Measurements from ENCODE around the gene APBA2. TPM values are rescaled to one million over a fixed set of nuclear protein-coding genes. Genes with fewer than 3 reads are reported as not detected.
"Not testable (repeated sequence)": the region's sequence is repeated elsewhere in the genome, so short reads cannot be mapped to it uniquely, and the experiment has no call there.

The APBA2 gene
- total RNA-seq, 4 donors from 2014 or later, result 1.3 to 7.0 (median 2.4) TPM

DNA sequence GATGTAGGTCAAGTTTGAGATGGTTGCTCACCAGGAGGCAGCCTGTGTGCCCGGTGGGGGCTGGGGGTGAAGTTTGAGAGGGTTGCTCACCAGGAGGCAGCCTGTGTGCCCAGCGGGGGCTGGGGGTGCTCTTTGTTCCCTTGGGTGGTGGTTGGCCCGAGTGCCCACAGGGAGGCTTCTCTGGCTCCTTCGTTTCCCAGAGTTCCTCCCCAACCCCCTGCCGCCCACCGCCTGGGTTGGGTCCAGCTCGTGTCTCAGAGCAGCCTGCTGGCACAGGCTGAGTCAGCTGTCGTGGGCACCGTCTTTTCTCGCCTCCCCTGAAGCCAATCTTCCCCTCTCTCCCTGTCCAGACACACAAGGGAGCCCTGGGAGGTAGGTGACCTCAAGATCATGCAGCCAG is 3.1 kb downstream of the APBA2 start:
- Histone ChIP-seq H3K9me3 (no peaks in the 10 kb centered on the region), H3K36me3 (no peaks in the 10 kb centered on the region), H3K27me3 (peaks cover 47% of the 10 kb centered on the region), H3K4me3 (no peak overlapping the region), H3K4me1 (peaks cover 19% of the 10 kb centered on the region), H3K27ac (no peak overlapping the region)
- WGBS, result 60% methylated on average over 7 of the region's 10 CpGs
- DNase-seq (ENCODE audit: low spot score in 2 of 2), result no peak
- TF ChIP-seq EP300 (IDR thresholded peaks at IDR 0.05) (no peak), POLR2A (IDR thresholded peaks at IDR 0.05) (no peak), POLR2AphosphoS5 (IDR thresholded peaks at IDR 0.05) (no peak)
- TF ChIP-seq, protein P1, sequence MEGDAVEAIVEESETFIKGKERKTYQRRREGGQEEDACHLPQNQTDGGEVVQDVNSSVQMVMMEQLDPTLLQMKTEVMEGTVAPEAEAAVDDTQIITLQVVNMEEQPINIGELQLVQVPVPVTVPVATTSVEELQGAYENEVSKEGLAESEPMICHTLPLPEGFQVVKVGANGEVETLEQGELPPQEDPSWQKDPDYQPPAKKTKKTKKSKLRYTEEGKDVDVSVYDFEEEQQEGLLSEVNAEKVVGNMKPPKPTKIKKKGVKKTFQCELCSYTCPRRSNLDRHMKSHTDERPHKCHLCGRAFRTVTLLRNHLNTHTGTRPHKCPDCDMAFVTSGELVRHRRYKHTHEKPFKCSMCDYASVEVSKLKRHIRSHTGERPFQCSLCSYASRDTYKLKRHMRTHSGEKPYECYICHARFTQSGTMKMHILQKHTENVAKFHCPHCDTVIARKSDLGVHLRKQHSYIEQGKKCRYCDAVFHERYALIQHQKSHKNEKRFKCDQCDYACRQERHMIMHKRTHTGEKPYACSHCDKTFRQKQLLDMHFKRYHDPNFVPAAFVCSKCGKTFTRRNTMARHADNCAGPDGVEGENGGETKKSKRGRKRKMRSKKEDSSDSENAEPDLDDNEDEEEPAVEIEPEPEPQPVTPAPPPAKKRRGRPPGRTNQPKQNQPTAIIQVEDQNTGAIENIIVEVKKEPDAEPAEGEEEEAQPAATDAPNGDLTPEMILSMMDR (IDR thresholded peaks at IDR 0.05), result no peak

DNA sequence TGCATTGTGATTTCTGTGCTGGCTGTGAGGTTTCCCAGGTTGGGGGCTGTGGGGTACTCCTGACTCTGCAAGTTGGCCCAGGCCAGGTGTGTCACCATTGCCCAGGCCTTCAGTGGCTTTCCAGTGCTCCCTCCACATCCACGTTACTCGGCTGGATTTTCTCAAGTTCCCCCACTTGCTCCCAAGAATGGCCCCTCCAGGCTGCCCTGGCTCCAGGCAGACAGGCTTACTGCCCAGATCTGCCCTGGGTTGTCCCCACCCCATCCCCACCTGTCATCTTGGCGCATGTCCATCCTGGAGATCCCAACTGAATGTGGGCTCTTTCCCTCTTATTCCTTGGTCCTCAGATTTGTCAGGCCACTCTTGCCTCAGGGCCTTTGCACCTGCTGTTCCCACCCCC is 3.6 kb downstream of the APBA2 start:
- TF ChIP-seq EP300 (IDR thresholded peaks at IDR 0.05) (no peak), POLR2AphosphoS5 (IDR thresholded peaks at IDR 0.05) (no peak)
- TF ChIP-seq, protein P1 (IDR thresholded peaks at IDR 0.05), result no peak

DNA sequence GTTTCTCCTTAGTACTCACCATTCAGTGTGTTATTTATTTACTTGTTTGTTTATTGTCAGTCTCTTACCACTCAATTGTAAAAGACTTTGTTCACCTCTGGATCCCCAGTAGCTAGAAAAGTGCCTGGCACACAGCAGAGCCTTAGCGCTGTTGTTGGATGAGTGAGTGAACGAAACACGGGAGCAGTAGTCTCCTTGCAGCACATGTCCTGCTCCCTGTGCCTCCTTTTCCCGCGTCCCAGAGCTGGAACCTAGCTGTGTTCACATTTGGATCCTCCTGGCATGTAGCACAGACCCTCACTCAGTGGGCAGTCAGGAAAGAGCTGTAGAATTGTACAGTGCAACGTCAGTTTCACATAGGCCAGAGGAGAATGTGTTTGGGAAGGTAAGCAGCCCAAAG is 4.1 kb downstream of the APBA2 start:
- peaks cover 19% of the 10 kb centered on the region for H3K4me1 ChIP-seq
- H3K9me3 ChIP-seq; H3K36me3 ChIP-seq; H3K27ac ChIP-seq; H3K4me3 ChIP-seq; DNase-seq (ENCODE audit: low spot score in 2 of 2): not testable (repeated sequence)
- WGBS, result 93% methylated on average over 6 of the region's 6 CpGs
- H3K27me3 ChIP-seq, result peaks cover 43% of the 10 kb centered on the region

More for the DNA sequence above, 3.6 kb downstream of the APBA2 start:
- Histone ChIP-seq H3K27ac (no peak overlapping the region), H3K4me3 (no peak overlapping the region), H3K27me3 (peaks cover 47% of the 10 kb centered on the region), H3K36me3 (no peaks in the 10 kb centered on the region), H3K9me3 (no peaks in the 10 kb centered on the region), H3K4me1 (peaks cover 19% of the 10 kb centered on the region)
- DNase-seq (ENCODE audit: low spot score in 2 of 2), result no peak
- WGBS, result 88% methylated on average over 3 of the region's 3 CpGs

DNA sequence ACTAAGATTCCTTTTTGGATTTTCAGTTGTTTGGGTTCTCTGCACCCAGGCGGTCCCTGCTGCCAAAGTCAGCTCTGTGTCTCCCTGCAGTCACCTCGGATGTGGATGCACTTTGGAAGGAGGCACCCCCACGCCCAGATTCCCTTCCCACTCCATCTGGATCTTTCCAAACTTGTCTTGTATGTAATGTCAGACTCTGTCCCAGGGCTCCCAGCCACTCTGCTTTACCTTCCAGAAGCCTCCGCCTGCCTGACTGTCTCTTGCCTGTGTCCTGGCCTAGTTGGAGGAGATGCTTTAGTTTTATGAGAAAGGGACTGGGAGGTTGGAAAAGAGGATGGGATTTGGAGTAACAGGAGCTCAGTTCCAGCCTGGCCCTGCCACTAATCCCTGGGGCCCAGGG is 4.5 kb downstream of the APBA2 start:
- H3K4me3 ChIP-seq; H3K27ac ChIP-seq; H3K9me3 ChIP-seq; DNase-seq (ENCODE audit: low spot score in 2 of 2); H3K36me3 ChIP-seq: not testable (repeated sequence)
- 80% methylated on average over 4 of the region's 4 CpGs for WGBS
- Histone ChIP-seq H3K4me1 (peaks cover 16% of the 10 kb centered on the region), H3K27me3 (peaks cover 41% of the 10 kb centered on the region)

- DNase-seq (ENCODE audit: low spot score in 2 of 2), result no peak
- Histone ChIP-seq H3K9me3 (no peaks in the 10 kb centered on the region), H3K36me3 (no peaks in the 10 kb centered on the region), H3K4me1 (peaks cover 12% of the 10 kb centered on the region), H3K4me3 (no peak overlapping the region), H3K27me3 (peaks cover 36% of the 10 kb centered on the region), H3K27ac (no peak overlapping the region)
- 83% methylated on average over 15 of the region's 15 CpGs for WGBS
- no peak for TF ChIP-seq POLR2AphosphoS5 (IDR thresholded peaks at IDR 0.05)
- no peak for TF ChIP-seq POLR2A (IDR thresholded peaks at IDR 0.05)
- TF ChIP-seq, protein P1 (IDR thresholded peaks at IDR 0.05), result no peak
- no peak for TF ChIP-seq EP300 (IDR thresholded peaks at IDR 0.05)
These were observed 5.1 kb downstream of the APBA2 start for GRCh38 chr15:28890711-28891495.

DNA sequence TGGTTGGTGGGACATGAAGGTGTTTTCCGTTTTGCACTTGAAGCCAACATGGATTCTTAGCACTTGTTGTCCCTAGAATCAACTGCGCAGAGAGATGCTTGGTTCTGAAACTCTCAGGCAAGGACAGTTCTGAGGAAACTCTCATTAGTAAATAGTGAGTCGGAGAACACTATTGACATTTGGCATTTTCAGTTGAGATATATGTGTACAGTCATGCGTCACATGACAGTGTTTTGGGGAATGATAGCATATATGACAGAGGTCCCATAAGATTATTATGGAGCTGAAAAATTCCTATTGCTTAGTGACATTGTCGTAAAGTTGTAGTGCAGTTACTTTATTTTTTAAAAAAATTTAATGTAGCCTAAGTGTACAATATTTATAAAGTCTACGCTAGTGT is 5.8 kb downstream of the APBA2 start:
- no peak overlapping the region for H3K27ac ChIP-seq
- peaks cover 29% of the 10 kb centered on the region for H3K27me3 ChIP-seq
- no peaks in the 10 kb centered on the region for H3K9me3 ChIP-seq
- no peak for DNase-seq (ENCODE audit: low spot score in 2 of 2)
- WGBS, result 97% methylated on average over 6 of the region's 6 CpGs
- peaks cover 5% of the 10 kb centered on the region for H3K4me1 ChIP-seq
- H3K36me3 ChIP-seq, result no peaks in the 10 kb centered on the region
- TF ChIP-seq POLR2A (IDR thresholded peaks at IDR 0.05) (no peak), EP300 (IDR thresholded peaks at IDR 0.05) (no peak), POLR2AphosphoS5 (IDR thresholded peaks at IDR 0.05) (no peak)
- TF ChIP-seq, protein P1 (IDR thresholded peaks at IDR 0.05), result no peak
- no peak overlapping the region for H3K4me3 ChIP-seq
